Skeletal muscle tissue (tissue), 4 donors: ENCODE data around the gene FBXO21. TPM values are rescaled to one million over a fixed set of nuclear protein-coding genes. Genes with fewer than 3 reads are reported as not detected.
"Not testable (repeated sequence)": the region's sequence is repeated elsewhere in the genome, so short reads cannot be mapped to it uniquely, and the experiment has no call there.

ENCODE experiments used
- H3K27ac ChIP-seq: one replicate; pipeline ENCODE4 v1.7.0; 2013; ENCODE audit warnings: mild to moderate bottlenecking, low read depth, low read length, inconsistent platforms
- H3K27me3 ChIP-seq, 3 donors: one replicate each; pipeline ENCODE4 v1.7.0; 2013; ENCODE audit warnings: low read length in 3 of 3; ENCODE audit not compliant: control insufficient read depth in 3 of 3, insufficient read depth in 3 of 3
- H3K36me3 ChIP-seq, 3 donors: one replicate each; pipeline ENCODE4 v1.7.0; 2013; ENCODE audit warnings: low read length in 3 of 3; ENCODE audit not compliant: control insufficient read depth in 3 of 3, insufficient read depth in 3 of 3
- H3K4me1 ChIP-seq, 3 donors: one replicate each; pipeline ENCODE4 v1.7.0; 2013; ENCODE audit warnings: low read length in 3 of 3, mild to moderate bottlenecking in 3 of 3; ENCODE audit not compliant: control insufficient read depth in 3 of 3, insufficient read depth in 3 of 3
- H3K4me3 ChIP-seq, 3 donors: one replicate each; pipeline ENCODE4 v1.7.0; 2013; ENCODE audit warnings: low read length in 3 of 3
- H3K9ac ChIP-seq, 3 donors: one replicate each; pipeline ENCODE4 v1.7.0; 2013; ENCODE audit warnings: low read length in 3 of 3, mild to moderate bottlenecking in 3 of 3, moderate library complexity in 2 of 3, low read depth in 1 of 3
- H3K9me3 ChIP-seq, 3 donors: one replicate each; pipeline ENCODE4 v1.7.0; 2013; ENCODE audit warnings: low read length in 3 of 3; ENCODE audit not compliant: control insufficient read depth in 3 of 3
- total RNA-seq: library from RNA; depleted of rRNA; stranded (reverse); fragments of >200 nt; gene quantifications from one replicate; pipeline ENCODE4 v1.2.3, GENCODE V29; 2014
- donor health status: Osteomylitis.

The FBXO21 gene
- total RNA-seq, 1 donor from 2014 or later, result 37.6 TPM

GRCh38 chr12:117220947-117221346, 30.7 kb upstream of the FBXO21 start:
- not testable (repeated sequence) for H3K4me3 ChIP-seq, H3K27ac ChIP-seq, H3K4me1 ChIP-seq, H3K9ac ChIP-seq, H3K9me3 ChIP-seq
- H3K36me3 ChIP-seq, result peaks cover 13 to 34% (median 28%) of the 10 kb centered on the region in 3 donors
- H3K27me3 ChIP-seq, result peaks cover 0 to 13% (median 3%) of the 10 kb centered on the region in 3 donors

- no peak overlapping the region for H3K27ac ChIP-seq
- H3K9ac ChIP-seq, result no peak overlapping the region
- no peaks in the 10 kb centered on the region for H3K9me3 ChIP-seq
- peaks cover 0 to 13% (median 3%) of the 10 kb centered on the region in 3 donors for H3K27me3 ChIP-seq
- H3K36me3 ChIP-seq, result peaks cover 13 to 21% (median 20%) of the 10 kb centered on the region in 3 donors
- H3K4me1 ChIP-seq, result peaks cover 0 to 15% (median 2%) of the 10 kb centered on the region in 3 donors
- H3K4me3 ChIP-seq, result no peak overlapping the region
Observed at GRCh38 chr12:117218149-117218548, 27.9 kb upstream of the FBXO21 start.

GRCh38 chr12:117216686-117217085, 26.4 kb upstream of the FBXO21 start:
- Histone ChIP-seq H3K4me1 (peaks cover 0 to 16% (median 2%) of the 10 kb centered on the region in 3 donors), H3K27ac (no peak overlapping the region), H3K9me3 (no peaks in the 10 kb centered on the region), H3K9ac (no peak overlapping the region), H3K36me3 (peaks cover 6 to 16% (median 14%) of the 10 kb centered on the region in 3 donors), H3K4me3 (no peak overlapping the region), H3K27me3 (peaks cover 0 to 13% (median 3%) of the 10 kb centered on the region in 3 donors)

GRCh38 chr12:117214797-117215196, 24.5 kb upstream of the FBXO21 start:
- Histone ChIP-seq H3K9ac (no peak overlapping the region), H3K4me3 (no peak overlapping the region), H3K27ac (no peak overlapping the region), H3K9me3 (no peaks in the 10 kb centered on the region), H3K27me3 (peaks cover 0 to 7% (median 0%) of the 10 kb centered on the region in 3 donors), H3K4me1 (peaks cover 0 to 16% (median 2%) of the 10 kb centered on the region in 3 donors), H3K36me3 (peaks cover 3 to 10% (median 9%) of the 10 kb centered on the region in 3 donors)

- Histone ChIP-seq H3K9me3 (no peaks in the 10 kb centered on the region), H3K9ac (no peak overlapping the region), H3K27me3 (peaks cover 0 to 2% (median 0%) of the 10 kb centered on the region in 3 donors), H3K4me3 (no peak overlapping the region), H3K36me3 (peaks cover 0 to 7% (median 5%) of the 10 kb centered on the region in 3 donors), H3K27ac (no peak overlapping the region), H3K4me1 (peaks cover 0 to 13% (median 2%) of the 10 kb centered on the region in 3 donors)
Observed at GRCh38 chr12:117213295-117213808, 23.1 kb upstream of the FBXO21 start.

GRCh38 chr12:117212563-117213190, 22.4 kb upstream of the FBXO21 start:
- peaks cover 0 to 2% (median 0%) of the 10 kb centered on the region in 3 donors for H3K27me3 ChIP-seq

GRCh38 chr12:117210266-117210918, 20.1 kb upstream of the FBXO21 start:
- H3K36me3 ChIP-seq, result no peaks in the 10 kb centered on the region
- H3K9me3 ChIP-seq, result no peaks in the 10 kb centered on the region
- H3K4me1 ChIP-seq, result peaks cover 0 to 6% (median 0%) of the 10 kb centered on the region in 3 donors
- H3K27me3 ChIP-seq, result no peaks in the 10 kb centered on the region
- no peak overlapping the region for H3K4me3 ChIP-seq
- no peak overlapping the region for H3K9ac ChIP-seq
- H3K27ac ChIP-seq, result no peak overlapping the region

More at GRCh38 chr12:117212563-117213190, 22.4 kb upstream of the FBXO21 start:
- peaks cover 0 to 6% (median 0%) of the 10 kb centered on the region in 3 donors for H3K4me1 ChIP-seq
- H3K9me3 ChIP-seq, result no peaks in the 10 kb centered on the region
- H3K4me3 ChIP-seq, result no peak overlapping the region
- no peak overlapping the region for H3K9ac ChIP-seq
- no peak overlapping the region for H3K27ac ChIP-seq
- peaks cover 0 to 4% (median 2%) of the 10 kb centered on the region in 3 donors for H3K36me3 ChIP-seq

- no peak overlapping the region for H3K9ac ChIP-seq
- no peak overlapping the region for H3K4me3 ChIP-seq
- H3K36me3 ChIP-seq, result no peaks in the 10 kb centered on the region
- H3K4me1 ChIP-seq, result peaks cover 0 to 6% (median 0%) of the 10 kb centered on the region in 3 donors
- H3K27me3 ChIP-seq, result peaks cover 0 to 4% (median 0%) of the 10 kb centered on the region in 3 donors
- H3K9me3 ChIP-seq, result no peaks in the 10 kb centered on the region
- H3K27ac ChIP-seq, result no peak overlapping the region
Observed at GRCh38 chr12:117209626-117210025, 19.4 kb upstream of the FBXO21 start.

- no peaks in the 10 kb centered on the region for H3K9me3 ChIP-seq
- H3K4me1 ChIP-seq, result peaks cover 0 to 6% (median 0%) of the 10 kb centered on the region in 3 donors
- H3K27ac ChIP-seq, result no peak overlapping the region
- H3K4me3 ChIP-seq, result no peak overlapping the region
- H3K36me3 ChIP-seq, result no peaks in the 10 kb centered on the region
- no peak overlapping the region for H3K9ac ChIP-seq
- peaks cover 0 to 6% (median 0%) of the 10 kb centered on the region in 3 donors for H3K27me3 ChIP-seq
Observed at GRCh38 chr12:117208811-117209455, 18.7 kb upstream of the FBXO21 start.
